ENCODE measurements around the gene TRIM43.
"Not testable (repeated sequence)": the region's sequence is repeated elsewhere in the genome, so short reads cannot be mapped to it uniquely, and the experiment has no call there.

DNA sequence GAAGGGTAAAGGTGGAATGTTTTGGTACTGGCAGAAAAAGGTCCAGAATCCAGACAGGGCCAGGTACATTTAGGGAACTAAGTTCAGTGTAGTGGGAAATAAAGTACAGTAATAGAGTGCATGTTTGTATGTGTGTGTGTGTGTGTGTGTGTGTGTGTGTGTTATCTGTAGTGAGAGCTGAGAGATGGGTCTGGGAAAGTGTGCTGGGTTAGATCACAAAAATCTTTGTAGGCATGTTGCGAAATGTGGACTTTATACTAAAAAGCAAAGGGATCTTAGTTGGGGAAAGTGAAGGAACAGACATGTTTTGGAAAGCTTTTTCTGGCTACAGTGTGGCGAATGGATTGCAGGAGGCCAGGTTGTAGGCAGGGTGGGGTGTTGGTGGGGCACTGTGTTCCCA lies 53.5 kb downstream of the TRIM43 start:
- TF ChIP-seq POLR2AphosphoS5, POLR2A, EP300 (IDR thresholded peaks at IDR 0.05): not testable (repeated sequence)
- TF ChIP-seq, protein P1, sequence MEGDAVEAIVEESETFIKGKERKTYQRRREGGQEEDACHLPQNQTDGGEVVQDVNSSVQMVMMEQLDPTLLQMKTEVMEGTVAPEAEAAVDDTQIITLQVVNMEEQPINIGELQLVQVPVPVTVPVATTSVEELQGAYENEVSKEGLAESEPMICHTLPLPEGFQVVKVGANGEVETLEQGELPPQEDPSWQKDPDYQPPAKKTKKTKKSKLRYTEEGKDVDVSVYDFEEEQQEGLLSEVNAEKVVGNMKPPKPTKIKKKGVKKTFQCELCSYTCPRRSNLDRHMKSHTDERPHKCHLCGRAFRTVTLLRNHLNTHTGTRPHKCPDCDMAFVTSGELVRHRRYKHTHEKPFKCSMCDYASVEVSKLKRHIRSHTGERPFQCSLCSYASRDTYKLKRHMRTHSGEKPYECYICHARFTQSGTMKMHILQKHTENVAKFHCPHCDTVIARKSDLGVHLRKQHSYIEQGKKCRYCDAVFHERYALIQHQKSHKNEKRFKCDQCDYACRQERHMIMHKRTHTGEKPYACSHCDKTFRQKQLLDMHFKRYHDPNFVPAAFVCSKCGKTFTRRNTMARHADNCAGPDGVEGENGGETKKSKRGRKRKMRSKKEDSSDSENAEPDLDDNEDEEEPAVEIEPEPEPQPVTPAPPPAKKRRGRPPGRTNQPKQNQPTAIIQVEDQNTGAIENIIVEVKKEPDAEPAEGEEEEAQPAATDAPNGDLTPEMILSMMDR (IDR thresholded peaks at IDR 0.05): not testable (repeated sequence)

Measured in stomach (tissue), 4 donors.